Cardiac fibroblast (primary cell): ENCODE data around the gene C1QTNF6.

Experiments
- DNase-seq, 2 donors: peaks; one replicate each; pipeline versions ENCODE4 v3.0.0 to v3.0.0-alpha.2; 2010; ENCODE audit warnings: low read depth in 2 of 2
- H3K4me3 ChIP-seq, 2 donors: replicated peaks in 1 of 2; 1 replicate in 1 of 2; 2 replicates in 1 of 2; pipeline ENCODE4 v1.5.1; 2011; ENCODE audit warnings: low read depth in 2 of 2, low read length in 2 of 2, mild to moderate bottlenecking in 2 of 2, moderate library complexity in 1 of 2
- TF ChIP-seq, protein P1 (sequence below): IDR thresholded peaks from one replicate; pipeline ENCODE4 v1.5.1; 2011; ENCODE audit warnings: low read depth, mild to moderate bottlenecking, low read length, inconsistent platforms

The C1QTNF6 gene

DNA sequence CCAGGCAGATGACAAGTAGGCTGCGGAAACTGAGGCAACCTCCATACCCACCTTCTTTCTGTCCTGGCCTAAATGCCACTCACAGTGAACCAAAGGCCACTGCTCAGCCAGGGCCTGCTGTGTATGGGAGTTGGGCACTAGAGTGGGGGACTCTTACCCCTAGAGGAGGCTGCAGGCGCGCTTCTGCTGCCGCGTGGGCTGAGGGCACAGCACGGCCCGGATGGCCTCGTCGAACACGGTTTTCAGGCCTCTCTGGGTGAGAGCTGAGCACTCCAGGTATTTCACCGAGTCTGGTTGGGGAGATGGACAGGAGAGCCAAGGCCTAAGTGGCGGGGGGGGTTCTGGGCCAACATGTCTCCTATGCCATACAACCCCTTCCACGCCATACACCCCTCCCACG lies 38.5 kb upstream of the C1QTNF6 start:
- TF ChIP-seq, protein P1, sequence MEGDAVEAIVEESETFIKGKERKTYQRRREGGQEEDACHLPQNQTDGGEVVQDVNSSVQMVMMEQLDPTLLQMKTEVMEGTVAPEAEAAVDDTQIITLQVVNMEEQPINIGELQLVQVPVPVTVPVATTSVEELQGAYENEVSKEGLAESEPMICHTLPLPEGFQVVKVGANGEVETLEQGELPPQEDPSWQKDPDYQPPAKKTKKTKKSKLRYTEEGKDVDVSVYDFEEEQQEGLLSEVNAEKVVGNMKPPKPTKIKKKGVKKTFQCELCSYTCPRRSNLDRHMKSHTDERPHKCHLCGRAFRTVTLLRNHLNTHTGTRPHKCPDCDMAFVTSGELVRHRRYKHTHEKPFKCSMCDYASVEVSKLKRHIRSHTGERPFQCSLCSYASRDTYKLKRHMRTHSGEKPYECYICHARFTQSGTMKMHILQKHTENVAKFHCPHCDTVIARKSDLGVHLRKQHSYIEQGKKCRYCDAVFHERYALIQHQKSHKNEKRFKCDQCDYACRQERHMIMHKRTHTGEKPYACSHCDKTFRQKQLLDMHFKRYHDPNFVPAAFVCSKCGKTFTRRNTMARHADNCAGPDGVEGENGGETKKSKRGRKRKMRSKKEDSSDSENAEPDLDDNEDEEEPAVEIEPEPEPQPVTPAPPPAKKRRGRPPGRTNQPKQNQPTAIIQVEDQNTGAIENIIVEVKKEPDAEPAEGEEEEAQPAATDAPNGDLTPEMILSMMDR = no peak
- no peak for DNase-seq
- H3K4me3 ChIP-seq = no peak overlapping the region

DNA sequence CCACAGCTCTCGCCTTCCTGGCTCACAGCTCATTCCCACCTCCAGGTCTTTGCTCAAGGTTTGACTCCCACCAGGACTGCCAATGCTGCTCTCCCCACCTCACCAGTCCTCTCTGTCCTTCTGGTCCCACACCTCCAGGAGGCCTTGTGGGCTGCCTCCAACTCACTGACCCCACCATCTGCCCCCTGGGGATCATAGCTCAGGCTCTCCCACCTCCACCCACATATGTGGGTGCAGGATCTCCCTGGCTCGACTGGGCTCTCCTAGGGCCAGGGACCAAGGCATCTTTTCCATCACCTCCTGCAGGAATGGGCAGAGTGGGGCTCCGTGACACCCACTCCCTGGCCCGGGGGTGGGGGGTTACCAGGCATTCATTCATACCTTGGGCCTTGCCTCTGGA lies 38.0 kb upstream of the C1QTNF6 start:
- TF ChIP-seq, protein P1 = no peak
- H3K4me3 ChIP-seq = no peak overlapping the region
- DNase-seq = no peak

DNA sequence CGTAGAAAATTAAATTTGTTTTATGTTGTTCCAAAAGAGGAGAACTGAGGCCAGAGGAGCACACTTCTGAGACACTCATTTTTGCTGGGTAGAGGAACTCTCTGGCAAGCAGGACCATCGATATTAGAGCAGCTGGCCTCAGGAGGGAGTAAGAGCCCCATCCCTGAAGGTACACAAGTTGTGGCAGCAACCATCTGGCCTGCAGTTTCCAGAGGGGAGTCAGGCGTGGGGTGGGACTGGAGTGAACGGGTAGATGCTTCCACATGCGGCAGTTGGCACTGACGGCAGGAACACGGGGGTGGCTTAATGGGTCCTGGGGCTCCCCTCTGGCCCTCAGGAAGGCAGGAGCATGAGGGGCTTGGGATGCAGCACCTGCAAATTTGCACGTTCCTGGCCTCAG lies 37.4 kb upstream of the C1QTNF6 start:
- TF ChIP-seq, protein P1 = peak; percentile 8
- peak in 1 of 2 donors; percentile 23 for DNase-seq
- no peak overlapping the region for H3K4me3 ChIP-seq

DNA sequence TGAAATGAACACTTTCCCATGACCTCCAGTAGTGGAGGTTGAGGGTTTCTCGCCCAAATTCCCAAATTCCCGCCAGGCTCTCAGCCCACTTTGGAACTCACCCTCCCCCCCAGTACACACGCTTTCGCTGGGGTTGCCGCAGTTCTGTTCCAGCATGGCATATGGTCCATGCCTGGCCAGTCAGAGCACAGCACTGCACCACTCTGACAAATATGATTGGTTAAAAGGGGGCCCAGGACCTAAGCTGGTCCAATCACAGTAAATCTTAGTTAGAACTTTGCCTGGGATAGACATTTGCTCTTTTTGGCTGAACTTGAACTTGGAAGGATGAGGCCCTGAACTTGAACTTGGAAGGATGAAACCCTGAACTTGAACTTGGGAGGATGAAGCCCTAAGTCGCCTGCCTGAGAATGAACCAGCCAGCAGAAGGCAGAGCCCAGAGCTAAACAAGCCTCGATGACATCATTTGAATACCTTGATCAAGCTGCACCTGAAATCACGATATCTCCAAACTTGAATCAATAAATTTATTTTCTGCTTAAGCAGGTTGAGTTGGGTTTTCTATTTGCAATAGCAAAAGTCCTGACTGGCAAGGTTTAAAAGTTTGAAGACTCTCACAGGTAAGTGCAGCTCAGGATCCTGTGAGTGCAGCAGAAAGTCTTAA lies 36.8 kb upstream of the C1QTNF6 start:
- no peak for DNase-seq
- no peak overlapping the region for H3K4me3 ChIP-seq
- TF ChIP-seq, protein P1 = no peak

DNA sequence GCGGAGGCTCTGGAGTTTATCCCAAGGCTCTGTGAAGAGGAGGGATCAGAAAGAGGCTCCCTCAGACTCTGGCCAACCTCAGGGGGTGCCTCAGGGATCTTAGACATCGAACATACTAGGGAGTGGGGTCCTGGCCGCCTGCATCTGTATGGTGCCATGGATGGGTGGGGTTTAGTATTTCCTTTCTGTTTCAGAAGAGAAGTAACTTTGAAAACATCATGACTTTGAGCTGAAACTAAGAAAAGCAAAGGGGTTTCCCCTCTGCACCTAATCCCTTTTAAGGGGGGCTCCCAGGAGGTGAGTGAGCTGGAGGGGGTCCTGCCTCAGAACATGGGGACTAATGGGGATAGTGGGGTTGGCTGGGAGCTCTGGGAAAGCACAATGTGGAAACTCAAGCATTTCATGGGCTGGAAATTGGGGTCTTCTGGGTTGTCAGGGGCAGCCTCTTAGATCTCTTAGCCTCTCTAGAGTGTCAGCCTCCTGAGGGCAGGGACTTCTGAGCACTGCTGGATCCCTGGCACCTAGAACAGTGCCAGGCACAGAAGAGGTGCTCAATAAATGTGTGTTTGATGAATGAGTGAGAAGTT lies 36.0 kb upstream of the C1QTNF6 start:
- DNase-seq = no peak
- H3K4me3 ChIP-seq = no peak overlapping the region
- TF ChIP-seq, protein P1 = no peak

DNA sequence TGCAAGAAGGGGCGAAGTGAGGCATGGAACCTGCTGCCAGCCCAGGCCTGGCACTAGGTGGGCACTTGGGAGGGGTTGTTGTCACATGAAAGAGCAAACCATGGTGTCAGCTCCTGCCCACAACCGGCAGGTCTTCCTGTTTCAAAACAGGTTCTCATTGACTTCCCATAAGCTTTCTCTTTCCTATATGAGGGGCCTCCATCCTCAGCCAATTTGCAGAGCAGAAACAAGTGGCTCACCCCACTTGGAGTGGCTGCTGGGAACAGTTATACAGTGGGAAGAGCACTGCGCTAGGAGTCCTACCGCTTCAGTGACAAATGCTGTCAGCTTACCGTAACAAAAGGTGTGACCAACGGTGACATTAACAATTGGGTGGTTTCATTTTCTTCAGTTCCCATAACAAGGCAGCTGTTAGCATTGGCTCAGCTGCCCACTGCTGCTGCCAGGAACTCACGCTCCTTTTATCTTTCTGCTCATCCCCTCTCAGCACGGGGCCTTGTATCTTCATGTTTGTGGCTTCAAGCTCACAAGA lies 34.5 kb upstream of the C1QTNF6 start:
- no peak for DNase-seq
- no peak overlapping the region for H3K4me3 ChIP-seq
- TF ChIP-seq, protein P1 = no peak
